GM18498 (cell line): ENCODE results near the gene JPH4.
"Not testable (repeated sequence)": the region's sequence is repeated elsewhere in the genome, so short reads cannot be mapped to it uniquely, and the experiment has no call there.

Experiments
- ATAC-seq: cut with Tn5 transposase; IDR thresholded peaks from one replicate; pipeline ENCODE4 v1.9.1; 2021; ENCODE audit warnings: mild to moderate bottlenecking, moderate library complexity; ENCODE audit not compliant: unreplicated experiment

Gene JPH4

GRCh38 chr14:23609411-23610089 lies 31.0 kb upstream of the JPH4 start:
- not testable (repeated sequence) for ATAC-seq

- no peak for ATAC-seq
Measured at GRCh38 chr14:23609001-23609400, 30.4 kb upstream of the JPH4 start.

- ATAC-seq = no peak
Measured at GRCh38 chr14:23608454-23608853, 29.9 kb upstream of the JPH4 start.

GRCh38 chr14:23605931-23606585 lies 27.5 kb upstream of the JPH4 start:
- peak; percentile 76 for ATAC-seq

- ATAC-seq = no peak
Measured at GRCh38 chr14:23604675-23605170, 26.1 kb upstream of the JPH4 start.

- ATAC-seq = no peak
Measured at GRCh38 chr14:23604148-23604547, 25.6 kb upstream of the JPH4 start.

- no peak for ATAC-seq
Measured at GRCh38 chr14:23603103-23603502, 24.5 kb upstream of the JPH4 start.

GRCh38 chr14:23602181-23603095 lies 23.8 kb upstream of the JPH4 start:
- no peak for ATAC-seq

GRCh38 chr14:23601845-23602180 lies 23.2 kb upstream of the JPH4 start:
- no peak for ATAC-seq

GRCh38 chr14:23601424-23601823 lies 22.8 kb upstream of the JPH4 start:
- no peak for ATAC-seq

- ATAC-seq = no peak
Measured at GRCh38 chr14:23600806-23601205, 22.2 kb upstream of the JPH4 start.

- ATAC-seq = no peak
Measured at GRCh38 chr14:23600322-23600707, 21.7 kb upstream of the JPH4 start.

- ATAC-seq = not testable (repeated sequence)
Measured at GRCh38 chr14:23594191-23594590, 15.6 kb upstream of the JPH4 start.

- no peak for ATAC-seq
Measured at GRCh38 chr14:23590198-23590597, 11.6 kb upstream of the JPH4 start.

- ATAC-seq = no peak
Measured at GRCh38 chr14:23589606-23590005, 11.0 kb upstream of the JPH4 start.

GRCh38 chr14:23588884-23589598 lies 10.5 kb upstream of the JPH4 start:
- peak; percentile 96 for ATAC-seq

- ATAC-seq = not testable (repeated sequence)
Measured at GRCh38 chr14:23584527-23585203, 6.1 kb upstream of the JPH4 start.

- not testable (repeated sequence) for ATAC-seq
Measured at GRCh38 chr14:23583761-23584526, 5.4 kb upstream of the JPH4 start.

GRCh38 chr14:23582906-23583760 lies 4.5 kb upstream of the JPH4 start:
- no peak for ATAC-seq
